Measurements from ENCODE around the gene NEUROG3. TPM values are rescaled to one million over a fixed set of nuclear protein-coding genes. Genes with fewer than 3 reads are reported as not detected.

Gene NEUROG3
- polyA plus RNA-seq, result under 1 TPM in 1 of 3 donors, not detected in 2; 0.04 TPM

DNA sequence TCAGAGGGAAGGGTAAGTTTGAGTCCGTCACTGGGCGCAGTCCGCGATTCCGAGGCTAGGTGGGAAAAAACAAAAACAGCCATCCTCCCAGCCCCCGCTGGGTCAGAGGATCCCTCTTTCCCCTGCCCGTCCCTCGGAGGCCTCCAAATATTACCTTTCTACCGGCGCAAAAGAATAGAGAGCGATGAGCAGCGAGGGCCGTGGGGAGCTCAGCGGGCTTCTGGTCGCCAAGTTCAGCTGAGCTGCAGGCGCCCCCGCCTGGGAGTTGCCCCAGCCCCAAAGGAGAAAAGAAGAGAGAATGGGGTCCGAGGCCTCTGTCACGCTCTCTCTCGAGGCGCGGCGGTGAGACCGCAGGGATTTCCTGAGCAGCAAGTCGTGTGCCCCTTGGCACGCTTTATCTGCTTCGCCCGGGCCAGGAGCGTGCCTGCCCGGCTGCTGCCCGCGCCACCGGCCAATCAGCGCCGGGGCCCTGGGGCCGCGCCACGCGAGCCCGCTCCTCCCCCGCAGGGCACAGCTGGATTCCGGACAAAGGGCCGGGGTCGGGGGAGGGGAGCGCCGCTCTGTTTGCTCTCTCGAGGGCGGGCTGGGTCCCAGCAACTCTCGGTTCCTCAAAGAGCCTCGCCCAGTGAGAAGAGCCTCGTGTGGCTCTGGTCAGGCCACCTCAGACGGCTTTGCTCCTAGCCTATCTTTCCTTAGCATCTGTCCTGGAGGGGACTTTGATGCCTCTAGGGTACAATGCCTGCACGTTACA lies at the start of gene NEUROG3:
NEUROG3 (minus strand) TSS at position 367 of the 751 bp plus-strand sequence. CDS start 379 bp downstream, outside the sequence.
- 1 to 2% (median 1%) methylated on average over 51 to 53 of the region's 53 CpGs for WGBS, 3 donors
- H3K27ac ChIP-seq (ENCODE audit: low read depth, low read length), result no peak within 1 kb of the TSS

- WGBS, 3 donors, result 47 to 52% (median 52%) methylated on average over 5 of the region's 5 CpGs
- H3K27ac ChIP-seq (ENCODE audit: low read depth, low read length), result no peak overlapping the region
Observed at GRCh38 chr10:69620625-69621024, 47.4 kb upstream of the NEUROG3 start.

GRCh38 chr10:69619626-69620025 lies 46.4 kb upstream of the NEUROG3 start:
- 77 to 88% (median 86%) methylated on average over 7 of the region's 7 CpGs for WGBS, 3 donors
- H3K27ac ChIP-seq (ENCODE audit: low read depth, low read length), result no peak overlapping the region

- no peak overlapping the region for H3K27ac ChIP-seq (ENCODE audit: low read depth, low read length)
- WGBS, 3 donors, result 74 to 90% (median 89%) methylated on average over 2 of the region's 2 CpGs
Observed at GRCh38 chr10:69618746-69619145, 45.5 kb upstream of the NEUROG3 start.

GRCh38 chr10:69616358-69616757 lies 43.1 kb upstream of the NEUROG3 start:
- WGBS, 3 donors, result 72 to 75% (median 73%) methylated on average over 4 of the region's 4 CpGs
- no peak overlapping the region for H3K27ac ChIP-seq (ENCODE audit: low read depth, low read length)

DNA sequence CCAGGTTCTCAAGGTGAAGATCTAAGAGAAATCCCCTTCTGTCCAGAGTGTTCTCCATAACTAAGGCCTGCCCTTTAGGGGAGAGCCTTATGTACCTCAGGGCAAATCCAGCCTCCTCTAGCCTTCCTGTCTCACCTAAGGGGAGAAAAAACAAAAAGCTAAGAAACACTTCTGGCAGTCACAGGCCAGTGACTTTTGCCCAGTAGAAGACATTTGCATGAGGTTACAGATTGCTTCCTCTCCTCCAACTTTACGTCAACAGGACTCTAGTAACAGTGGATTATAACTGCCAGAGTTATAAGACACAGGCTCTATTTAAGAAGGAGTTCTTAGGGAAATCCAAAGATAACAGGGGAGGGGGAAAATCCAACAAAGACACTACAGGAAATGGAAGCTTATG lies 40.9 kb upstream of the NEUROG3 start:
- WGBS, 3 donors, result 90 to 94% (median 92%) methylated on average over 1 of the region's 1 CpG
- H3K27ac ChIP-seq (ENCODE audit: low read depth, low read length), result no peak overlapping the region

DNA sequence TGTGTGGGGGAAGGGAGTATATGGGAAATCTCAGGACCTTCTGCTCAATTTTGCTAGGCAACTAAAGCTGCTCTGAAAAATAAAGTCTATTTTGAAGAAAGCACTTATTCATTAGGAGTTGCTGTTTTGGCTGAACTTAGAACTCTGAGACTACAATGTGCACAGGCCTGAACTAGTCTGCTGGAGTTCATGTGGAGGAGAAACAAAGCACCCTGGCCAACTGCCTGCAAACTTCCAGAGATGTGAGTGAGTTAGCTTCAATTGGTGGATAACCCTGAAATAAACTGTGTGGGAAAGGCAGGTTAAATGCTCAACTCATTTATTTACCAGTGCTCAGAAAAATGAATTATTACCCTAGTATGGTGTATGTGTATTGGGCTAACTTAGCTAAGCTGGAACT lies 39.5 kb upstream of the NEUROG3 start:
- no peak overlapping the region for H3K27ac ChIP-seq (ENCODE audit: low read depth, low read length)

DNA sequence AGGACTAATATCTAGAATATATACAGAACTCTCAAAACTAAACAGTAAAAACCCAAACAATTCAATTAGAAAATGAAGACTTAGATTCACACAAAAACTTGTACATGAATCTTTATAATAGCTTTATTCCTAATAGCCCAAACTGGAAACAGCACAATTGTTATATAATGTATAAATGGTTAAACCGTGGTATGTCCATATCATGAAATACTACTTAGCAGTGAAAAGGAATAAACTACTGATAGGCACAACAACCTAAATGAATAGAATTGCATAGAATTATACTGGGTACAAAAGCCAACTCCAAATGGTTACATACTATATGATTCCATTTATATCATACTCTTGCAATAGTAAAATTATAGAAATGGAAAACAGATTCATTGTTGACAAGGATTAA lies 35.9 kb upstream of the NEUROG3 start:
- no peak overlapping the region for H3K27ac ChIP-seq (ENCODE audit: low read depth, low read length)
- WGBS, 3 donors, result 44 to 93% (median 88%) methylated on average over 1 of the region's 1 CpG

GRCh38 chr10:69600761-69601330 lies 27.6 kb upstream of the NEUROG3 start:
- H3K27ac ChIP-seq (ENCODE audit: low read depth, low read length), result no peak overlapping the region
- 62 to 78% (median 70%) methylated on average over 5 of the region's 5 CpGs for WGBS, 3 donors

DNA sequence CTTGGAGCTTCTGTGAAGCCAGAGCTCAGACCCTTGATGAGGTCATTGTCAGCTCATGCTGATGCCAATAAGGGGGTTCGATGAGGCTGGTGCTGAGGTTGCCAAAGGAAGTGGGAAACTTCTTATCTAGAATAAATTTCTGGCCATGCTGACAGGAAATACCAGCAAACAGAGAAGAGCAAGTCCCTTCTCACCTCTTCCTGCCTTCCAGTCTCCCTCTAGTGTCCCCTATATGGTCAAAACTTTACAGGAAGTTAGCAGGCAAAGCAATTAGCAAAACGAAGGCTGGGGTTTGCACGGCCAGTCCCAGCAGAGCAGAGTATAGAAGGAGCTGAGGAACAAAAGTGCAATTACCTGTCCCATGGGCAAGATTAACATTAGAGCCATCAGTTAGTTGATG lies 15.1 kb upstream of the NEUROG3 start:
- 21 to 24% (median 22%) methylated on average over 3 of the region's 3 CpGs for WGBS, 3 donors
- H3K27ac ChIP-seq (ENCODE audit: low read depth, low read length), result no peak overlapping the region

DNA sequence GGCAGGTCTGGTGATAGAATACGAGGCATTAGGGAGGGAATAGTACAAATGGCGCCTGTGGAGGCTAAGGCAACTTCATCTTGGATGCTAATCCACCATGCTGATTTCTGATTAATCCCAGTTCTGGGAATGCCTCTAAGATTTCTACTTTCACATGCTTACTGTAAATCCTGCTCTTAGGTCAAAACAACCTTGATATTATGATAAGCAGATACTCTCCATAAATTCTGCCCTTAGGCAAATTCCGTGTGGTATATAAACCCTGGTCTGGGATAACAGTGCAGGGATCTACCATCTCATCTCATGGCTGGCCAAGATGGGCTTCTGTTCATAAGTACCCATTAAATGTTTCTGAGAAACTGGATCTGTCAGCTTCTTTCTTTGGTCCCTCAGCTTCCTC lies 11.4 kb upstream of the NEUROG3 start:
- H3K27ac ChIP-seq (ENCODE audit: low read depth, low read length), result no peak overlapping the region
- 83 to 87% (median 85%) methylated on average over 3 of the region's 3 CpGs for WGBS, 3 donors

- WGBS, 3 donors, result 47 to 50% (median 48%) methylated on average over 2 of the region's 2 CpGs
- H3K27ac ChIP-seq (ENCODE audit: low read depth, low read length), result no peak overlapping the region
Observed at GRCh38 chr10:69583106-69583505, 9.9 kb upstream of the NEUROG3 start.

DNA sequence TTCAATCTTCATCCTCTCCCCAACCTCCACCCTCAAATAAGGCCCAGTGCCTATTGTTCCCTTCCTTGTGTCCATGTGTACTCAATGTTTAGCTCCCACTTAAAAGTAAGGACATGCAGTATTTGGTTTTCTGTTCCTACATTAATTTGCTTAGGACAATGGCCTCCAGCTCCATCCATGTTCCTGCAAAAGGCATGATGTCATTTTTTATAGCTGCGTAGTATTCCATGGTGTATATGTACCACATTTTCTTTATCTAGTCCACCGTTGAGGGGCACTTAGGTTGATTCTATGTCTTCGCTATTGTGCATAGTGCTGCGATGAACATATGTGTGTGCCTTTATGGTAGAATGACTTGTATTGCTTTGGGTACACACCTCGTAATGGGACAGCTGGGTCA lies 7.2 kb upstream of the NEUROG3 start:
- no peak overlapping the region for H3K27ac ChIP-seq (ENCODE audit: low read depth, low read length)
- 67 to 83% (median 74%) methylated on average over 5 of the region's 5 CpGs for WGBS, 3 donors

DNA sequence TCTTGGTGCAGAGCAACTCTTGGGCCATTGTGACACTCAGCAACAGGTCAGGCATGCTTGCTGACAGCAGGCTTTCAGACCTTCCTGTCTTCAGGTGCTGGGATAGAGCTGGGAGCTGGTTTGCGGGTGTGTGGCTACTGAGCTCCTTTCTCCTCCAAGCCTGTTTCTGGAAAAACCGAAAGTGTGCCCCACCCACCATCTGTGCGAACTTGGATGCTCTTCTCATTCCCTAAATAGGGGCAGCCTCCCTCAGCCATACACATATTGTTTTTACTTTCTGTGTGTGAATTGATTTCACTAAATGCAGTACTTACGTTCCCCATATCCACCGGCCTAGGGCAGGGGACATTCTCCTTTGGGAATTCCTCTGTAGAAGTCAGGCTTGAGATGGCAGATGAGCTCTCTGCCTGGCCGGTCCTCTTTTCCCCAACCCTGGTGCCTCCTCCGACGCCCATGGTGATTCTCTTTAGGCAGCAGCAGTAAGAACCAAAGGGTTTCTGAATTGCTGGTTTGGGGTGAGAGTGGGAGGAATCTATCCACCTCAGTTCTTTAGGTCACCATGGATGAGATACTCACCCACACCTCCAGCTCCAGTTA lies 6.3 kb upstream of the NEUROG3 start:
- no peak overlapping the region for H3K27ac ChIP-seq (ENCODE audit: low read depth, low read length)
- 8 to 19% (median 16%) methylated on average over 8 of the region's 8 CpGs for WGBS, 3 donors

DNA sequence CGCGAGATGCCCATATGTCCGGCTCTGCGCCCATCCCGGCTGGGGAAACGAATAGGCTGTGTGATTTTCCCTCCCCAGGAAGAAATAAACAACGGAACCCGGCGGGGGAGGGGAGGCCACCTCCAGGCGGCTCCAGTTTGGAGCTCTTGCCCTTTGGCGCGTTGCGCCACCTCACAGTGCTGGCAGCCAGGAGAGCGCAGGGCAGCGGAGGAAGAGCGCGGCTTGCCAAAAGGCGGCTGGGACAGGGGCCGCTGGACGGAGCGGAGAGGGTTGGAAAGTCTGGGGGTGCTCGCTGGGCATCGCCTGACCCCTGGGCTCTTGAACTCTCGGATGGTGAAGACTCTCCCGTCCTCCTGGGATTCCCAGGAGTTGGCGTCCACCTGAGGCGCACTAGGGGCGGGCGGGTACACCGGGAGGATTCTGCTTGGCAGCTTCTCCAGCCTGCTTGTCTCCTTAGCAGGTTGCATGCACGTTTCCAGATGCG lies 5.3 kb upstream of the NEUROG3 start:
- 3 to 5% (median 4%) methylated on average over 31 to 32 of the region's 32 CpGs for WGBS, 3 donors

GRCh38 chr10:69577268-69578232 lies 4.3 kb upstream of the NEUROG3 start:
- WGBS, 3 donors, result 1 to 2% (median 2%) methylated on average over 40 to 51 of the region's 51 CpGs

More for the DNA sequence above, 5.3 kb upstream of the NEUROG3 start:
- H3K27ac ChIP-seq (ENCODE audit: low read depth, low read length), result no peak overlapping the region

GRCh38 chr10:69576334-69577011 lies 3.3 kb upstream of the NEUROG3 start:
- H3K27ac ChIP-seq (ENCODE audit: low read depth, low read length), result no peak overlapping the region
- WGBS, 3 donors, result 1 to 3% (median 2%) methylated on average over 28 of the region's 28 CpGs

More at GRCh38 chr10:69577268-69578232, 4.3 kb upstream of the NEUROG3 start:
- H3K27ac ChIP-seq (ENCODE audit: low read depth, low read length), result no peak overlapping the region

DNA sequence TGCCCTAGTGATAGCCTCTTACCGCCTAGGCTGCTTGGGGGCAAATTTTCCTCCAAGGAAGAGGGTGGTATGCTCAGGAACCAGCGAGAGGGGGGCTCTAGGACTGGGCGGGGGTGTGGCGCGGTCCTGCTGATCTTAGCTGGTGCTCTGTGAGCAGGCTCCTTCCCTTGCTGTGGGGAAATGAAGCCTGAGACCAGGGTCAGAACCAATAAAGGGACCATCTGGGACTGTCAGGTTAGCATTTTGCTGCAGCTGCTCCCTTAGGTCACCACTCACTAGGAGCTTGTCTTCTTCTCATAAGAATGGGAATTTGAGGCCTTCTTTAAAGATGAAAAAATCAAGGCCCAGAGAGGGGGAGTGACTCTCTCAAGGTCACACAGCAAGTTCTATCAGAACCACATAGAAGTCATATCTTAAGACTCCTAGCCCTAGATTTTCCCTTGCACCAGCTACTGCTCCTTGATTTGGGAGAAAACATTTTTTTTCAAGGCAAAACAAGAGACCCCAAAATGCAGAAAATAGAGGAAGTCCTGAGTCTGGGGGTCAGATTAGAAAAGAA lies 2.0 kb upstream of the NEUROG3 start:
- WGBS, 3 donors, result 3 to 7% (median 6%) methylated on average over 5 of the region's 5 CpGs
- no peak overlapping the region for H3K27ac ChIP-seq (ENCODE audit: low read depth, low read length)

Data from adipose tissue (tissue), 3 donors.